Measurements from ENCODE around the gene WDFY4.
A peak's percentile ranks its signal among the peaks of the same experiment; 100 is the strongest.

Gene WDFY4

DNA sequence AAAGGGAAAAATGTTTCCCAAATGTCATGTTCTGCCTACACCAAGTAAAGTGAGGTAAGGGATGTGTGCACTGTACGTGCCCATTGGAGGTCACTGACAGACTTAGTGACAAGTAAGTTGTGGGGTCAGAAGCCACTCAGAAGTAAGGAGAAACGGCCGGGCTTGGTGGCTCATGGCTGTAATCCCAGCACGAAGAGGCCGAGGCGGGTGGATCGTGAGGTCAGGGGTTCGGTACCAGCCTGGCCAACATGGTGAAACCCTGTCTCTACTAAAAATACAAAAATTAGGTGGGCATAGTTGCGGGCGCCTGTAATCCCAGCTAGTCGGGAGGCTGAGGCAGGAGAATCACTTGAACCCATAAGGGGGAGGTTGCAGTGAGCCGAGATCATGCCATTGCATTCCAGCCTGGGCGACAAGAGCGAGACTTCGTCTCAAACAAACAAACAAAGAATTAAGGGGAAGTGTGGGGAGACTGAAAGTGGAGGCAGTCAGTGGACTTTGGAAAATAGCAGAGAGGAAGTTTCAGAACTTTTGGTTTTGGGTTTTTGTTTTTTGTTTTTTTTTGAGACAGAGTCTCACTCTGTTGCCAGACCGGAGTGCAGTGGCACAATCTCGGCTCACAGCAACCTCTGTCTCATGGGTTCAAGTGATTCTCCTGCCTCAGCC lies 114.8 kb downstream of the WDFY4 start:
- DNase-seq = no peak

DNA sequence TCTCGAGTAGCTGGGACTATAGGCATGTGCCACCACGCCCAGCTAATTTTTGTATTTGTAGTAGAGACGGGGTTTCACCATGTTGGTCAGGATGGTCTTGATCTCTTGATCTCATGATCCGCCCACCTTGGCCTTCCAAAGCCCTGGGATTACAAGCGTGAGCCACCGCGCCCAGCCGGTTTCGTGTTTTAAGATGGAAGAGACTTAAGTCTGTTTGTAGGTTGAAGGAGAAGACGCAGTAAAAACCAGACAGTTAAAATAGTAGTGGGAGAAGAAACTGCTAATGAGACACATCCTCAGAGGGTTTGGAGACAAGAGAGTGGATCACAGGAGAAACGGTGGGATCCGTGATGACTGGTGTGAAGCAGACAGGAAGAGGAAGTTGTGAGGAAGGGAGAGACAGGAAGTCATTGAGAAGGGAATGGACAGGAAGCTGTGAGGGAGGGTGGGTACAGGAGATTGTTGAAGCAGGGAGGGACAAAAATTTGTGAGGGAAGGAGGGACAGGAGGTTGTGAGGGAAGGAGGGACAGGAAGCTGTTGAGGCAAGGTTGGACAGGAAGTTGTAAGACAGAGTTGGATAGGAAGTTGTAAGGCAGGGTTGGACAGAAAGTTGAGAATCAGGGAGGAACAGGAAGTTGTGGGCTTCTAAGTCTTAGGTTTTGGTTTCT lies 115.5 kb downstream of the WDFY4 start:
- no peak for DNase-seq

DNA sequence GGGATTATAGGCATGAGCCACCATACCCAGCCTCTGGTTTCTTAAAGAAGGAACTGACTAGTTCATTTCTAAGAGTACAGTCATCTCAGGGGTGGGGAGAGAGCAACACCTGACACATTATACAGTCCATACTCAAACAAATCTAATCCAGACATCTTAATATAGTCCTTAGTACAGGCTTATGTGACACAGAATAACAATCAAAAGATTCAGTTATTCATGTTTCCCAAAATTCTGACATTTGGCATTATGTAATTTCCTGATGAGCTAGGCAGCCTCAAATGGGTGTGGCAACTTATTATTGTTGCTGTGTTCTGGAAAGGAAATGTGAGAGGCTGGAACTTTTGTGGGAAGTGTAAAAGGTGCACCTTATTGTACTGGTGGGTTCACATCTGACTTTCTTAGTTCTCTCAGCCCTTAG lies 116.3 kb downstream of the WDFY4 start:
- DNase-seq = no peak

DNA sequence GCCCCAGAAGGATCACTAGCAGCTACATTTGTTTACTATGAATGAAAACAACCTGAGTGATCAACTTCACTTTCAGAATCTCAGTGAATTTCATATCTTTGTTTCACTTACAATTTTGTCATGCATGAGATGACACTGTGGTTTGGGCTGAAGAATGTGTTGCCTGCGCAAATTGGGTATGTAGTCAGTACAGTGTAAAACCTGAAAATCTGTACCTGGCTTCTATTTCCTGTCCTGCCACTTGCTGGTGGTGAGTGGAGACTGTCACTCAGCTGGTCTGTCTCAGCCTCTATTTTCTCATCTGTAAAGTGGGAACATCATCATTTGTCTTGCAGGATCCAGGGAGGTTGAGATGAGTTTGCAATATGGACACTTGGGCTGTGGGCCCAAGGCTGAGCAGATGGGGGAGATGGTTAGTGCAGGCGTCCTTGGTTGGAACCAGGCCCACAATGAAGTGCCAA lies 118.0 kb downstream of the WDFY4 start:
- no peak for DNase-seq

DNA sequence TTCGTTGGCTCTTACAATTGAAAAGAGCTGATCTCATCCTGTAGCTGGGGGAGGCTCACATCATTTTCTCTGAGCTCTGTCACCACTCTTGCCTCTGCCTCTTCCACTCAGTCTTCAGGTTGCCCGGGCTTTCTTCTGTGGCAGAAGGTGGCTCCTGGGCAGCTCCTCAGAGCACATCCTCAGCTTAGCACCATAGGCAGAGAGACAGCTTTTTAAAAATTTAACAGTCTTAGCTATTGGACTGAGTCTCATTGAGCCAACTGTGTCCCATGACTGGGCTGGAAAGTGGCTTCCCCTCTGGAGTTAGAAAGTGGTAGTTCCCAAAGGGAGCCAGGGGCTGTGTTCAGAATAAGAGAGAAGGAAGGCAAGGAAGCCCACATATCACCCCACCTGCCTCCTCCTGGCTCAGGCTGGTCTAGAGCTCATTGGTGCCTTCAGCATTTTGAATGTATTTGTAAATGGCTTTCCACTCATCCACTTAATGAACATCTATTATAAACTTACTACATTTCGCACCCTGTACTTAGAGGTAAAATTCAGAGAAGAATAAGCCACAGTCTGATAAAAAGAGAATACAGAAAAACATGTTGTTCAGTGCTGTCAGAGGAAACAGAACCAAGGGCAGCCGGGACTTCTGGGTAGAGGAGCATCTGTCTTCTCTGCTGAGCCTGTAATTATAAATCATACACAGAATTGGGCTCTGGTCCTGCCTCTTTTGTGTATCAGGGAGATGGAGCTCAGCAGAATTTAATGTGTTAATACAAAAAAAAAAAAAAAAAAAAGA lies 119.3 kb downstream of the WDFY4 start:
- no peak for DNase-seq

DNA sequence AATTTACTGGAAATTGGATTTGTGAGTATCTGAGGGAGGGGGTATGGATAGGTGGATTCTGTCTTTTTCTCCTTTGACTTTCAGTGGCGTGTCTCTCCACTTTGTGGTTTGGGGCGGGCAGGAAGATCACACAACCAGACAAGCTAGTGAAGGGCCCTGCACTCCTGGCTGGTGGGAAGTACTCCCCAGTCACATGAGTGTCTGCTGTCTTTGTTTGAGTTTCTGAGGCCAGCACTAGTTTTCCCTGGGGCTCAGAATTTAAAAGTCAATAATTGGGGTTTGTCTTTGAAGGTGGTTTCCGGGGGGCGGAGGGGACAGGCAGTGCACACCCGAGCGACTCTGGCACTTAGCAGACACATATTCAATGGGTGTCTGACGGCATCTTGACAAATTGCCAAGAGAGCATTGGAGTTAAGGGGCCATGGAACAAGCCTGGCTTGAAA lies 120.1 kb downstream of the WDFY4 start:
- peak; percentile 52 for DNase-seq

DNA sequence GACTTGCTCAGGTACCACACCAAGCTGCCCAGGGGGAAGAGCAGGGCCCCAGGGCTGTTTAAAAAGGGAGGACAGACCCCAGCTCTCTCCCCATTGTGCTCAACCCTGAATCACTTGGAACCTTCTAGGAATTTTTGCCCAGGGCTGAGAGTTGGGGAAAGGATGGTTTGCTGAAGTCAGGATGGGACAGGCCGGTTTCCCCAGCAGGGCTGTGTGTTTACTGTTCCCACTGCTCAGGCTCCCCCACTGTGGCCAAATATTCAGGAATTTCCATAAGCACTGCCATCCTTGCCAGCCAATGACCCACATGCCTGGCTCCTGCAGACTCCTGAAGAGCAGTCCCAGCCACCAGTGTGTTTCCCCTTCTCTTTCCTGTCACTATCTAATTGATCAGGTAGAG lies 120.7 kb downstream of the WDFY4 start:
- DNase-seq = no peak

DNA sequence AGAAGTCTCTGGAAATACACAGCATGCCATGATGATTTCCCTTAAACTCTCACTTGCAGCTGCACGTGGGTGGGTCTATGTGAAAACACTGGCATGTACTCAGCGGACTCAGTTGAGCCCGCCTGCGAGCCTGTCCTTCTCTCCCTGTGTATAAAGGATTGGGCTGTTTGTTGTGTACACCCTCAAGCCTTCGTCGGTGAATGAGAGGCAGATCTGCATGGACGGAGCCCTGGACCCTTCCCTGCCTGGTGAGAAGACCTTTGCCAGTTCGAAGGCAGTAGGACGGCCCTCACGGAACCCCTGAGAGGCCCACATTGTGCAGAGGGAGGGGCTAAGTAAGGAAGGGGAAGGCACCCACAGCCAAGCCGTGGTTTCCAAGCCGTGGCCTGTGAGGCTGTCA lies 121.2 kb downstream of the WDFY4 start:
- no peak for DNase-seq

DNA sequence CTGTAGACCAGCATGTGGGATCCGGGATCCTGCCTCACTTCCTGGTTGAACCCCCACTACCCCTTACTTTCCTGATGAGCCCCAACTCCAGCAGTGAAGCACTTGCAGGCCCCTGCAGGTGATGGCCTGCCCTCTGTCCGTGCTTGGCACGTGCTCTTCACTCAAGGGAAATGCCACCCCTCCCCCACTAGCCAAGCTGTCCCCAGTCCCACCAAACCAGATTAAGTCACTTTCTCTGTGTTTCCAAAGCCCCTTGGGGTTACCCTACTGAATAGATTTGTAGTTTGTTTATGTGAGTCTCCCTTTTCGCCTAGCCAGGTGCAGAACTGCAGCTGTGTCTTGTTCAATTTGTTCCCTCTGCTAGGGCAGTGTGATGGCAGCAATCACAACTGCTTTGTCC lies 121.7 kb downstream of the WDFY4 start:
- DNase-seq = no peak

DNA sequence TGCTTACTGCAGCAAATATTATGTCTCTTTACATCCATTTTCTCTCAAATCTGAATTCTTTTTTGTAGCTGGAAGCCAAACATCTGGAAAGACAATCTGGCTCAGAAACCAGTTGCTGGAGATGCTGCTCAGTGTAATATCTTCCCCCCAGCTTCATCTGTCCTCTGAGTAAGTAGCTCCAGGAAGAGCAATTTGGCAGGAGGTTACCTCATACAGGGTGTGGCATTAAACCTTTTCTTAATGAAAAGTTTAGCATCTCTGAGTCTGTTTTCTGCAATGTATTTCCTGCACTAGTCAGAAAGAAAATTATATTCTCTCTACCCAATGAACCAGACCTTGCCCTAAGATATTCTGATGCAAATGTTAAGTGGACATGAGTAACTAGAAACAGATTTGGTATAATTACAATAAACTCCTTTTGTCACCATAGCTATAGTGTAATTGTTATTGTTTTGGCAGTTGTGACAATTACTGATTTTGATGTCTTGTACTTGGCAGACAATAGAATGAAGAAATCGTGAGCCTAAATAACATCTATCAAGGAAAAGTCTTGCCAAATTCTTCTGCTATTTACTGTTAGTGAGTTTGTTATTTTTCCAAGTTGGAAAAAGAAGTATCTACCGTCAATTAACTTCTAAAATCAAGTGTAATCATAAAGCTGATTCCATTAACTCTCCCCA lies 123.3 kb downstream of the WDFY4 start:
- no peak for DNase-seq

DNA sequence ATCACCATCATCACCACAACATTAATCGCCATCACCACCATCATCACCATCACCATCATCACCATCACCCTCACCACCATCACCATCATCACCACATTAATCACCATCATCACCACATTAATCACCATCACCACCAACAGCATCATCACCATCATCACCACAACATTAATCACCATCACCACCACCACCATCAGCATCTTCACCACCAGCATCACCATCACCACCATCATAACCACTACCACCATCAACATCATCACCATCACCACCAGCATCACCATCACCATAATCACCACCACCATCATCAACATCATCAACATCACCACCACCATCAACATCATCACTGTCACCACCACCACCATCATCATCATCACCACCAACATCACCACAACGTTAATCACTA lies 124.6 kb downstream of the WDFY4 start:
- DNase-seq = no peak

DNA sequence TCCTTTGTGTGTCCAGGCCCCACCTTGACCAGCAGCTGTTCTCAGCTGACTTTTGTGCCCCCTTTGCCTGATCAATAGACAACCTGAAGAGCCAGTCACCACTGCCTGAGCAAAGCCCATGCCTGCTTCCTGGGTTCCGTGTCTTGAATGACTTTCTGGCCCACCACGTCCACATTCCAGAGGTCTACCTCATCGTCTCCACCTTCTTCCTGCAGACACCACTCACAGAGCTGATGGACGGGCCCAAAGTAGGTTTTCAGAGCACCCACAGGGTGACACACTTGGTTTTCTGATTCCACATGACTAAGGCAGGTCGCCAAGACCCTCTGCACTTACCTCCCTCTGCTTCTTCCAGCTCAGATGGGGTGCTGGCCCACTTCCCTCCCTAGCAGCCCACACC lies 126.8 kb downstream of the WDFY4 start:
- no peak for DNase-seq

DNA sequence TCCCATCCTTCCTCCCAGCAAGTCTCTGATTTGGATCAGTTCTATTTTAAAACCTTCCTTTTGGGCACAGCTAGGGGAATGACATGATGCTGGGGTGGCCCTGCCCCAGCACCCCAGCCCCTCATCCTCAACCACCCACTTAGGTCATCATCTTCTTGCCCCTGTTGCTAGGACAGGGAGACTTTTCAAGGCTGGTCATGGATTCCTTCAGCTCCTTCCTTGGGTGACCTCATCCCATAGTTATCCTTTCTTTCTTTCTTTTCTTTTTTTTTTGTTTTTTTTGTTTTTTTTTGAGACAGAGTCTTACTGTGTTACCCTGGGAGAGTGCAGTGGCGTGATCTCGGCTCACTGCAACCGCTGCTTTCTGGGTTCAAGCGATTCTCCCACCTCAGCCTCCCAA lies 127.2 kb downstream of the WDFY4 start:
- no peak for DNase-seq

DNA sequence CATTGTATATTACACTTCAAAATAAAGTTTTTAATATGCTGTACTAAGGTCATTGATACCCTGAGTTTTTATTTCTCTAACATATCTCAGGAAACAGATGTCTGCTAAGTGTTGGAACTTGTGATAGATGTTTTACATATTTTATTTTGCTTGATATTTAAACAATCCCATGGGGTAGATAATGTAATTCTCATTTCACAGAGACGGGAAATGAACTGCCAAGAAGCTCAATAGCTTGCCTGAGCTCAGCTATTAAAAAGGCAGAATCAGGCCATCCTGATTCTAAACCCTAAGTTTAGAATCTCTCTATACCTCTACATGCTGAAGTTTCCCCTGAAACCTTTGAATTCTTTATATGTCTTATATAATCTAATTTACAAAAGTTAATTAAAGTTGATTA lies 128.6 kb downstream of the WDFY4 start:
- no peak for DNase-seq

DNA sequence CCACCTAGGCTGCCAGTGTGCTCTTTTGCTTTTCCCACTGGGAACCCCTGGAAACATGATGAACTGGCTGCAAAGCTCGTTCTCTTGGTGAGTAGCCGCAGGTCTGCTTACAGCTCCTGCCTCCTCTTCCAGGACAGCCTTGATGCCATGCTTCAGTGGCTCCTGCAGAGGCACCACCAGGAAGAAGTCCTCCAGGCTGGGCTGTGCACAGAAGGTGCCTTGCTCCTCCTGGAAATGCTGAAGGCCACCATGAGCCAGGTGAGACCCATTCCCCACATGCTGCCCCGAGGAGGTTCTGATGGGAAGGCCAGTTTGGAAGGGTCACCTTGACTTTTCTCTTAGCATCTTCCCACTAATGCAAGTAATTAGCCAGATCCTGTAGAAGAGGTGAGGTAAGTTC lies 129.2 kb downstream of the WDFY4 start:
- DNase-seq = no peak

DNA sequence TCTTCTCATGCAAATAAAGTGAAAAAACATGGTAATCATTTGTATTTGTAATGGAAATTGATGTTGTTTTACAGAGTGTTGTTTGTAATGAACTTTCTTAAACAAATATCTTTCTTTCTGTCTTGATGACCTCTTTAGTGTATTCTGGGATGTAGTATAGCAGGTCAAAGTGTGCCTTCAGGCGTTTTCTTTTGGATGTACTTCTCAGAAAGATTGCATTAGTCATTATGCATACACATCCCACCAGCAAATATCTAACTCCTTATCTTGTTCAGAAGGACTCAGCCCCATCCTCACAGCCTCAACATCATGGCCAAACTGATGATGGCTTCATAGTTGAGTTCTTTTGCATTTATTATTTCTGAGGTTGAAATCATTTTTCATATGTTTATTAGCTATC lies 130.3 kb downstream of the WDFY4 start:
- DNase-seq = no peak

DNA sequence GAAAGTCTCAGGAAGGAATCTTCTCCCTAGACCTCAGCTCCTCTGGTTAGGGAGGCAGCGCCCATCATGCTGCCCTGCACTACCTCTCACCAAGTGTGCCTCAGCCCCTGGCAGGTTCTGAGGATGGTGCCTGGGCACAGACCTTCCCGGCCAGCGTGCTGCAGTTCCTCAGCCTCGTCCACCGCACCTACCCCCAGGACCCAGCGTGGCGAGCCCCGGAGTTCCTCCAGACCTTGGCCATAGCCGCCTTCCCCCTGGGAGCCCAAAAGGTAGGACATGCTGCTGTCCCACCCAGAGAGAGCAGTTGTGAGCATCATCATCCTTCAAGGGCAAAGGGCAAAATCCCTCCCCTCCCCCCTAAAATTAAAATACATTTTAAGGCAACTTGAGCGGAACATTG lies 132.5 kb downstream of the WDFY4 start:
- DNase-seq = no peak

DNA sequence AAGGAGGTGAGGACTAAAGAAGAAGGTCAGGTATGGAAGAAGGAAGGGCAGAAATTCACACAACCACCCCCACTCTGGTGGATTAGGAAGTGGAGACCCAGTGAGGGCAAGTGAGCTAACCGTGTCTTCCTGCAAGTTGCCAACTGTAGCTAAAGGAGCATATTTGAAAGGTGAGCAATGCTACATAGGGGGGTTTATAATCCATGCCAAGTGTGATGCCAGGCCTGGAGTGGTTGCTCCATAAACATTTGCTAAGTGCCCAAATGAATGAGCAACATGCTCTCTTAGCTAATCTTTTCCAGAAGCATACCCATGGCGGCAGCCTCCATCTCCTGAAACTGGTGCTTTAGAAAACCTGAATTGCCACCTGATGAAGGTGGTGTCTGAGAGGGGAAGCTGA lies 133.4 kb downstream of the WDFY4 start:
- no peak for DNase-seq

DNA sequence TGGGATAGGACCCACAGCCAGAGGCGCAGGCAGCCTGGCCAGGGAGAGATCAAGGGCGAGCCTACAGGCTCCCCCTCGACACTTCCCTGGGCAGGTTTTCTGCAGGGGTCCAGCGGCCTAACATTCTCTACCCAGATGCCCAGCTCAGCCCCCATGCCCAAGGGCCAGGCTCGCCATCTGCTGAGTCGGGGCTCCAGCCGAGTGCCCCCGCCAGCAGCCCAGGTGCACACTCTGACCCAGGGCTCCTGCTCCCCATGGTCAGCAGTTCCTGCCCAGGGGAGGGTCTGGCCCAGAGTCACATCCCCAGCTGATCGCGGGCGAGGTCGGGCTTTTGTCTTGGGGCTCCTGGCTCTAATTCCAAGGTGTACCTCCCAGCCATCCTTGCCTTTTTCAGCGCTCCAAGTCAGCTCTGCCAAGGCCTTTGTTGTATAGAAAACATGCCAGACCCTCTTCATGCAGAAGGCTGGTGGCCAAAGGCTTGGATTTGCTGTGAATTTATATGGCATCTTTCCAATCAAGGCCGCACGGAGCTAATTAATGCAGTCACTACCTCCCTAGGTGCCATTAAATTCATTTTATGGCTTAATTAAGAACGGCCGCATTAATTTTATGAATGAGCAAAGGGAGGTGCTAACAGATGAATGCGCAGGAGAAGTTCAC lies 134.3 kb downstream of the WDFY4 start:
- no peak for DNase-seq

DNA sequence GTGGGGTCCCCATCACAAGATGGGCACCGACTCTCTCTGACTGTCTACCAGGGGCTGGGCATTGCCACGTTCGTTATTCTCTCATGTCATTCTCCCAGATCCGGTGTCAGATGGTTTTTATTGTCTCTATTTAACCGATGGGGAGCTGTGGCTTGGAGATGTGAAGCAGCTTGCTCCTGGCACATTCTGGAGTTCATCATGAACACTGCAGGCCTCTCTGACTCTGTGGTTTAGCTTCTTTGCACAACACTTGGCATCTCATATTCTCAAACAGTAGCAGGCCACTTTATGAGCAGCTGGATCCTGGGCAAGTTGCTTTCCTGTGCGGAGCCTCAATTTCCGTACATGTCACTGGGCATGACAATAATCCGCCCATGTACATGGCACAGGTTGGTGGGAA lies 135.1 kb downstream of the WDFY4 start:
- DNase-seq = no peak

DNA sequence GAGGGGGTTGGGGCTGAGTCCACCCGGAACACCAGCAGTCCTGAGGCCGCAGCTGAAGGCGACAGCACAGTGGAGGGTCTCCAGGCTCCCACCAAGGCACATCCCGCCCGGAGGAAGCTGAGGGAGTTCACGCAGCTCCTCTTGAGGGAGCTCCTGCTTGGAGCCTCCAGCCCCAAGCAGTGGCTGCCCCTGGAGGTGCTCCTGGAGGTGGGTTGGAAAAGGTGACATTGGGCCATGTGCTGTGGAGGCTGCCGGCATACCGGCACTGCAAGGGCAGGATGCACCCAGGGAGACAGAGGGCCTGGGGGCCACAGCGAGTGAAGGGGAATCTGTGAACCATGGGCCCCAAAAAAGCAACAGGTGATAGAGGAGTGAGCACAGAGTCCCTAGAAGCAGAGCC lies 135.6 kb downstream of the WDFY4 start:
- no peak for DNase-seq

DNA sequence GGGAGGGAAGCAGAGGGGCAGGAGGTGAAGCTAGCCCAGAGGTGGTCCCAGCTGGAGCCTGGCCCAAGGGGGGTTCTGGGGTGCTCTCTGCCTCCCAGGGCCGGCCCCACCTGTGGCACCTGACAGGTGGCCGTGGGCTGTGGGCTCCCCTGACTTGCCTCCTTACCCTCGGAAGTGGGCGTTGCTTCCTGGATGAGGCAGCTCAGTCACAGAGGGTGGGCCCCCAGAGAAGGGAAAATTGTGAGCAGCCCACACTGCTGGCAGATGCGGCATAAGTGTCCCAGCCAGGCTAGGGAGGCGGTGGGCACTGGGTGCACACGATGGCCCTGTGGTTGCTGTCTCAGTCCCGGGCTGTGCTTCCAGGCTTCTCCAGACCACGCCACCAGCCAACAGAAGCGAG lies 136.0 kb downstream of the WDFY4 start:
- DNase-seq = no peak

DNA sequence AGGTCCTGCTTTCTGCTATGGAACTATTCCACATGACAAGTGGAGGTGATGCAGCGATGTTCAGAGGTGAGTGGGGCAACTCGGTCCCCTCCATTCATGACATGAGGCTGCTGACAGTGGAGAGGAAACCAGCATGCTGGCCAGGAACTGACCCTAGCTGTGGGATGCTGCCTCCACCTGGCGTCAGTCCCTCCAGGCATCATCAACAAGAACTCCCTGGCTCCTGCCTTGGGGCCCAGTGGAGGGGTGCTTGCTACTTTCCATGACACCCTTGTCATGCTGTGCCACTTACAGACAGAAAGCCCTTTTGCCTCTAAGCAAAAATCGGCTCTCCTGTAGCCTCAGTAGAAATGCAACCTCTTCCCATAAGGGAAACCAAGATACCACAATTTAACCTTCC lies 136.4 kb downstream of the WDFY4 start:
- peak; percentile 15 for DNase-seq

All from NCI-H146 (cell line).